Neural progenitor cell (in vitro differentiated cells): ENCODE results near the gene HSPA9. TPM values are rescaled to one million over a fixed set of nuclear protein-coding genes. Genes with fewer than 3 reads are reported as not detected.

Source experiments
- DNase-seq: peaks from one replicate; pipeline ENCODE4 v3.0.0-alpha.2; 2016; ENCODE audit warnings: low spot score
- H2AFZ ChIP-seq: fragments of 200-600 bp; sonication (generic); replicated peaks from 2 replicates; pipeline ENCODE4 v1.6.1; 2016; ENCODE audit warnings: antibody characterized with exemption
- H3F3A ChIP-seq: fragments of 200-600 bp; sonication (generic); 2 replicates; pipeline ENCODE4 v1.6.1; 2016; ENCODE audit warnings: antibody characterized with exemption, low read depth
- H3K27ac ChIP-seq: fragments of 200-600 bp; sonication (generic); 2 replicates; pipeline ENCODE4 v1.5.1; 2016; ENCODE audit warnings: mild to moderate bottlenecking
- H3K27me3 ChIP-seq: fragments of 200-600 bp; sonication (generic); 2 replicates; pipeline ENCODE4 v1.6.1; 2016; ENCODE audit warnings: mild to moderate bottlenecking, moderate library complexity
- H3K36me3 ChIP-seq: fragments of 200-600 bp; sonication (generic); 2 replicates; pipeline ENCODE4 v1.5.1; 2016
- H3K4me1 ChIP-seq: fragments of 200-600 bp; sonication (generic); 2 replicates; pipeline ENCODE4 v1.6.1; 2016; ENCODE audit warnings: mixed run types
- H3K4me2 ChIP-seq: fragments of 200-600 bp; sonication (generic); 2 replicates; pipeline ENCODE4 v1.6.1; 2016
- H3K4me3 ChIP-seq: fragments of 200-600 bp; sonication (generic); 2 replicates; pipeline ENCODE4 v1.5.1; 2016
- H3K79me2 ChIP-seq: fragments of 200-600 bp; sonication (generic); 2 replicates; pipeline ENCODE4 v1.6.1; 2016; ENCODE audit warnings: low read depth
- H3K9ac ChIP-seq: fragments of 200-600 bp; sonication (generic); 2 replicates; pipeline ENCODE4 v1.6.1; 2016
- H3K9me3 ChIP-seq: fragments of 200-600 bp; sonication (generic); 2 replicates; pipeline ENCODE4 v1.5.1; 2016; ENCODE audit warnings: low read depth
- H4K20me1 ChIP-seq: fragments of 200-600 bp; sonication (generic); 2 replicates; pipeline ENCODE4 v1.6.1; 2016; ENCODE audit warnings: low read depth
- H3K27ac Mint-ChIP-seq: 3 replicates; pipeline ENCODE4 v1.8.0; 2021; ENCODE audit warnings: mixed read lengths
- H3K27me3 Mint-ChIP-seq: 2 replicates; pipeline ENCODE4 v1.8.0; 2022; ENCODE audit warnings: low read depth, mild to moderate bottlenecking, inconsistent platforms, moderate library complexity, mixed read lengths; ENCODE audit not compliant: insufficient read depth
- H3K36me3 Mint-ChIP-seq: 3 replicates; pipeline ENCODE4 v1.8.0; 2021; ENCODE audit warnings: mixed read lengths
- H3K4me1 Mint-ChIP-seq: 3 replicates; pipeline ENCODE4 v1.8.0; 2021; ENCODE audit warnings: mixed read lengths
- H3K4me3 Mint-ChIP-seq: 3 replicates; pipeline ENCODE4 v1.8.0; 2021; ENCODE audit warnings: mild to moderate bottlenecking, moderate library complexity, mixed read lengths
- H3K9me3 Mint-ChIP-seq: 3 replicates; pipeline ENCODE4 v1.8.0; 2020; ENCODE audit warnings: mixed read lengths
- EZH2 ChIP-seq: fragments of 200-600 bp; sonication (generic); IDR thresholded peaks from 2 replicates; pipeline ENCODE4 v1.6.1; 2017; ENCODE audit warnings: antibody characterized with exemption, mild to moderate bottlenecking, moderate library complexity
- EZH2phosphoT487 ChIP-seq: fragments of 200-600 bp; sonication (generic); IDR thresholded peaks from 2 replicates; pipeline ENCODE4 v1.6.1; 2017; ENCODE audit warnings: antibody characterized with exemption
- total RNA-seq: library from RNA; depleted of rRNA; stranded (reverse); fragments of >200 nt; gene quantifications from 2 replicates; pipeline ENCODE4 v1.2.3, GENCODE V29; 2015; ENCODE audit warnings: low replicate concordance
- TF ChIP-seq, protein P1 (sequence below): fragments of 200-600 bp; sonication (generic); IDR thresholded peaks from 2 replicates; pipeline ENCODE4 v1.5.1; 2017; ENCODE audit warnings: antibody characterized with exemption, mild to moderate bottlenecking

The HSPA9 gene
- total RNA-seq, 1 donor from 2014 or later = 259 TPM

DNA sequence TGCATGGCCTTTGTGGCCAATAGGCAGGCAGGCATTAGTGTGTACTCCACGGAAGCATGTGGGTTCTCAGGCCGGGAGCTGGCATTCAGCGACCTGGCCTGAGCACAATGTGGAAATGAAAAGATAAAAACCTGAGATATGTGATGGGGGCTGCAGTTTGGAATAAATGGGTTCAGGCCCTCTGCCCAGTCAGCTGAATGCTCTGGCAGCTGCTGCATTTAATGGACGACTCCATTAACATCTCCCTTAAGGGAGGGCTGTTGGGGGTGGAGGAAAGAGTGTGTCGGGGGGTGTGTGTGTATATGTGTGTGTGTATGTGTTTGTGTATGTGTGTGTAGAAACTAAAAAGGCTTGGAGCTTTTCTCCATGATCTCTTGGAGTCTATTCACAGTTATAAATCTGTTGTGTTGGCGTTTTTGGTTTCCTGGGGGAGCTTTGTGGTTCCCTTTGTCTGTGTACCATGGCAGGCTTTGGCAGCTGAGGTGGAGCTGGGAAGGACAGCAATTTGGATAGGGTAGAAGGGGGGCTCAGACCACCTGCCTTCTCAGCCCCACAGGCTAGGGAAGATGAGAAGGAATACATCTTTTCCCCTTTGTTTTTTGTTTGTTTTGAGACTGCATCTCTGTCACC, 27.3 kb upstream of the HSPA9 start:
- no peaks in the 10 kb centered on the region for H3K79me2 ChIP-seq

GRCh38 chr5:138601444-138601843, 26.2 kb upstream of the HSPA9 start:
- Mint-ChIP-seq H3K4me1 (peaks cover 53% of the 10 kb centered on the region), H3K36me3 (no peaks in the 10 kb centered on the region)

More for the DNA sequence above, 27.3 kb upstream of the HSPA9 start:
- Histone ChIP-seq H3K27ac (no peak overlapping the region), H3K9me3 (no peaks in the 10 kb centered on the region), H3K4me3 (no peak overlapping the region), H4K20me1 (no peaks in the 10 kb centered on the region), H3K36me3 (no peaks in the 10 kb centered on the region), H3K4me2 (peak overlapping the region; percentile 35), H3F3A (peaks cover 5% of the 10 kb centered on the region), H2AFZ (peak overlapping the region; percentile 52), H3K4me1 (peaks cover 27% of the 10 kb centered on the region), H3K27me3 (no peaks in the 10 kb centered on the region), H3K9ac (no peak overlapping the region)
- Mint-ChIP-seq H3K4me3 (peak overlapping the region; percentile 34), H3K4me1 (peaks cover 50% of the 10 kb centered on the region), H3K9me3 (no peaks in the 10 kb centered on the region), H3K27ac (peak overlapping the region; percentile 93), H3K27me3 (peaks cover 7% of the 10 kb centered on the region), H3K36me3 (no peaks in the 10 kb centered on the region)
- TF ChIP-seq EZH2 (no peak), EZH2phosphoT487 (no peak)
- TF ChIP-seq, protein P1, sequence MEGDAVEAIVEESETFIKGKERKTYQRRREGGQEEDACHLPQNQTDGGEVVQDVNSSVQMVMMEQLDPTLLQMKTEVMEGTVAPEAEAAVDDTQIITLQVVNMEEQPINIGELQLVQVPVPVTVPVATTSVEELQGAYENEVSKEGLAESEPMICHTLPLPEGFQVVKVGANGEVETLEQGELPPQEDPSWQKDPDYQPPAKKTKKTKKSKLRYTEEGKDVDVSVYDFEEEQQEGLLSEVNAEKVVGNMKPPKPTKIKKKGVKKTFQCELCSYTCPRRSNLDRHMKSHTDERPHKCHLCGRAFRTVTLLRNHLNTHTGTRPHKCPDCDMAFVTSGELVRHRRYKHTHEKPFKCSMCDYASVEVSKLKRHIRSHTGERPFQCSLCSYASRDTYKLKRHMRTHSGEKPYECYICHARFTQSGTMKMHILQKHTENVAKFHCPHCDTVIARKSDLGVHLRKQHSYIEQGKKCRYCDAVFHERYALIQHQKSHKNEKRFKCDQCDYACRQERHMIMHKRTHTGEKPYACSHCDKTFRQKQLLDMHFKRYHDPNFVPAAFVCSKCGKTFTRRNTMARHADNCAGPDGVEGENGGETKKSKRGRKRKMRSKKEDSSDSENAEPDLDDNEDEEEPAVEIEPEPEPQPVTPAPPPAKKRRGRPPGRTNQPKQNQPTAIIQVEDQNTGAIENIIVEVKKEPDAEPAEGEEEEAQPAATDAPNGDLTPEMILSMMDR = no peak
- no peak for DNase-seq

DNA sequence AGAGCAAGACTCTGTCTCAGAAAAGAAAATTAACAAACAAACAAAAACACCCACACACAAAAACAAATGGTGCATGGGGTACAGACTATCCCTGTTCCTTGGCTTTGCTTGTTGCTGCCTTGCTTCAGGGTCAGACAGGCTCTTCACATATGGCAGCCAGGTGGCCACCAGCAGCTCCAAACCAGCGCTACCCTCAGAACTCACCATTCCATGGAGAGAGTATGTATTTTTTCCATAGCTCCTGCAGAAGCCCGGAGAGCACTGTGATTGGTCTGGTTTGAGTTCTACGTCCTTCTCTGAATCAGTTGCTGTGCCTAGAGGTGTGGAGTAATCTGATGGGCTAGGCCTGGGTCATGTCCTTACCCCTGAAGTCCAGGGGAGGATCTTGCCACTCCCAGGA, 25.2 kb upstream of the HSPA9 start:
- Mint-ChIP-seq H3K36me3 (no peaks in the 10 kb centered on the region), H3K4me1 (peaks cover 53% of the 10 kb centered on the region), H3K9me3 (no peaks in the 10 kb centered on the region), H3K27me3 (peaks cover 7% of the 10 kb centered on the region), H3K4me3 (no peak overlapping the region), H3K27ac (no peak overlapping the region)
- Histone ChIP-seq H3K9ac (no peak overlapping the region), H3K27ac (no peak overlapping the region), H3K4me1 (peaks cover 33% of the 10 kb centered on the region), H3K27me3 (no peaks in the 10 kb centered on the region), H3K9me3 (no peaks in the 10 kb centered on the region), H3K79me2 (no peaks in the 10 kb centered on the region), H4K20me1 (no peaks in the 10 kb centered on the region), H3F3A (peaks cover 17% of the 10 kb centered on the region), H2AFZ (no peak overlapping the region), H3K4me3 (no peak overlapping the region), H3K4me2 (no peak overlapping the region), H3K36me3 (no peaks in the 10 kb centered on the region)
- no peak for DNase-seq
- TF ChIP-seq, protein P1 = no peak
- TF ChIP-seq EZH2 (no peak), EZH2phosphoT487 (no peak)

More at GRCh38 chr5:138601444-138601843, 26.2 kb upstream of the HSPA9 start:
- Histone ChIP-seq H3K27me3 (no peaks in the 10 kb centered on the region), H3K79me2 (no peaks in the 10 kb centered on the region), H4K20me1 (no peaks in the 10 kb centered on the region), H3K4me1 (peaks cover 27% of the 10 kb centered on the region), H3K27ac (no peak overlapping the region), H3K4me3 (no peak overlapping the region), H3K9me3 (no peaks in the 10 kb centered on the region), H3K9ac (no peak overlapping the region), H3F3A (peaks cover 7% of the 10 kb centered on the region), H2AFZ (no peak overlapping the region), H3K4me2 (no peak overlapping the region), H3K36me3 (no peaks in the 10 kb centered on the region)
- peak overlapping the region; percentile 61 for H3K27ac Mint-ChIP-seq
- no peak overlapping the region for H3K4me3 Mint-ChIP-seq
- H3K9me3 Mint-ChIP-seq = no peaks in the 10 kb centered on the region
- H3K27me3 Mint-ChIP-seq = peaks cover 7% of the 10 kb centered on the region
- TF ChIP-seq, protein P1 = no peak
- TF ChIP-seq EZH2phosphoT487 = no peak
- no peak for TF ChIP-seq EZH2
- DNase-seq = no peak
